ENCODE results near the gene CLSTN2.

CLSTN2 gene

DNA sequence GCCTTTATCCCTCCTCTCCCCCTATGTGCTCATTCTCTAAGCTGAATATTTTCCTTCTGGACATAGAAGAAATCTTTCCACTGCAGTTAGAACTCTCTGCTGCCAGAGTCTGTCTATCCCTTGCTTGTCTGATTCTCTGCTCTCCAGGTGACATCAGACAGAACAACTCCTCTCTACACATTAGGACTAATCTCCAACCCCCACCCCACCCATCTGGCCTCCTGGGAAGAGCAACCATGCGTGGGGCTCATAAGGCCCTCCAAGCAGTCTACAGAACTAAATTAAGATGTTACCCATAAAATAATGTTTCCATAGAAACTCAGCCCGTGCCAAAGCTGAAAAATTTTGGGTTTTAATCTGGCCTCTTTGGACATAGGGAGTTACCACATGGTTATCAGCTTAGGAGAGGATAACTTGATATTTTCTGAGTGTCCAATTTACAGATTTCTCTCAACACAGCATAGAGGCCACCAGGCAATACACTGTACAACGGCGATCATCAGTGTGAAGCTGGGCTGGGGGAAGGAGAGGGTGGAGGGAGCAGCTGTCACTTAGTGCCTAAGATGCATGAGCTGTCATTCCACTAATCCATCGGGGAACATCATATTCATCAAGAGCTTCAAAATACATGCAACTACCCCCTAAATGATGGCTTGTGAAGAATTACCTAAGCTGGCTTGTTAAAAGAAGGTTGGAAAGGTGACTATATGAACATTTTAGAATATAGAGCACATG lies 199.4 kb downstream of the CLSTN2 start:
- TF ChIP-seq, protein P1, sequence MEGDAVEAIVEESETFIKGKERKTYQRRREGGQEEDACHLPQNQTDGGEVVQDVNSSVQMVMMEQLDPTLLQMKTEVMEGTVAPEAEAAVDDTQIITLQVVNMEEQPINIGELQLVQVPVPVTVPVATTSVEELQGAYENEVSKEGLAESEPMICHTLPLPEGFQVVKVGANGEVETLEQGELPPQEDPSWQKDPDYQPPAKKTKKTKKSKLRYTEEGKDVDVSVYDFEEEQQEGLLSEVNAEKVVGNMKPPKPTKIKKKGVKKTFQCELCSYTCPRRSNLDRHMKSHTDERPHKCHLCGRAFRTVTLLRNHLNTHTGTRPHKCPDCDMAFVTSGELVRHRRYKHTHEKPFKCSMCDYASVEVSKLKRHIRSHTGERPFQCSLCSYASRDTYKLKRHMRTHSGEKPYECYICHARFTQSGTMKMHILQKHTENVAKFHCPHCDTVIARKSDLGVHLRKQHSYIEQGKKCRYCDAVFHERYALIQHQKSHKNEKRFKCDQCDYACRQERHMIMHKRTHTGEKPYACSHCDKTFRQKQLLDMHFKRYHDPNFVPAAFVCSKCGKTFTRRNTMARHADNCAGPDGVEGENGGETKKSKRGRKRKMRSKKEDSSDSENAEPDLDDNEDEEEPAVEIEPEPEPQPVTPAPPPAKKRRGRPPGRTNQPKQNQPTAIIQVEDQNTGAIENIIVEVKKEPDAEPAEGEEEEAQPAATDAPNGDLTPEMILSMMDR (IDR thresholded peaks at IDR 0.05; ENCODE audit: control insufficient read depth, insufficient read depth, low read depth, low read length, missing control alignments) = no peak
- DNase-seq (ENCODE audit: low read depth) = no peak
- H3K4me3 ChIP-seq (ENCODE audit: control insufficient read depth, low read depth, low read length) = no peak overlapping the region

DNA sequence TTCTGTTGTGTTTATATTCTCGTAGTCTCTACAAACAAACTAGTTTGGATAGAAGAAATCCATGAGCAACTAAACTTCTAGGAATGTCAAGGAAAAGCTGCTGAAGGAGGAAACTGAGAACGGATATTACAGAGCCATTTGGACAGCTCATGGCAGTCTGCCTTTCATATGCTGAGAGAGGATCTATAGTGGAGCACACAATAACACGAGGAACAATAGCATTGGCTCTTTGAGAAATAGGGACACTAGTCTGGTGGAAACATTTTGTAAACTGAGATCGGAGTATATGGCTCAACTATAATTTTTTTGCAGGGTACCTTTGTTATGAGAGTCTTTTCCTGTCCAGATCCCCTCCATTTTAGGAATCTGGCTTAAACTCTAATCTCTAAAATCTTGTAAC lies 200.5 kb downstream of the CLSTN2 start:
- TF ChIP-seq, protein P1 (IDR thresholded peaks at IDR 0.05; ENCODE audit: control insufficient read depth, insufficient read depth, low read depth, low read length, missing control alignments) = no peak
- DNase-seq (ENCODE audit: low read depth) = no peak
- H3K4me3 ChIP-seq (ENCODE audit: control insufficient read depth, low read depth, low read length) = no peak overlapping the region

DNA sequence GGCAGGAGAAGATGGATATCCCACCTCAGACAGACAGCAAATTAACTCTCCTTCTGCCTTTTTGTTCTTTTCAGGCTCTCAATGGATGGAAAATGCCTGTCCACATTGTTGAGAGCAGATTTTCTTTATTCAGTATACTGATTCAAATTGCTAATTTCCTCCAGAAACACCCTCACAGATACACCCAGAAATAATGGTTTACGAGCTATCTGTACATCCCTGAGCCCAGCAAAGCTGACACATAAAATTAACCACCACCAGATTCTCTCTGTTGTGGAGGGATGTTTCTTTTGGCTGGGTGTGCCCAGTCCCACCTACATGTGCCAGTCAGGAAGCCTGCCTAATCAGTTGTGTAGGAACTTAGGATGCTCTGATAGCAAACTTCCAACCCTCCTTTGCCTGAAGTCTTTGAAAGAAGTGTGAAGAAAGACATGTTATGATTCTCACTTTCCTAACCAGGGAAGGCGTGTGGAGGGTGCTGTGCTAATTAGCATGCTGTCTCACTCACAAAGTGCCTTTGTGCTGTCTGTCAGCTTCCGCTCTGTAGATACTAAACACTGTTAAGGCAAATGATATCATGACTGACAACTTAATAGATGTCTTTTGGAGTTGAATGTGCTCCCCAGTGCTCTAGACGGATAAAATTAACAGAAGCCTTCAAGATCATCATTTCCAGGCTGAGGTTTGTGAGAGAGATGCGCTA lies 208.5 kb downstream of the CLSTN2 start:
- no peak overlapping the region for H3K4me3 ChIP-seq (ENCODE audit: control insufficient read depth, low read depth, low read length)
- TF ChIP-seq, protein P1 (IDR thresholded peaks at IDR 0.05; ENCODE audit: control insufficient read depth, insufficient read depth, low read depth, low read length, missing control alignments) = no peak
- DNase-seq (ENCODE audit: low read depth) = no peak

DNA sequence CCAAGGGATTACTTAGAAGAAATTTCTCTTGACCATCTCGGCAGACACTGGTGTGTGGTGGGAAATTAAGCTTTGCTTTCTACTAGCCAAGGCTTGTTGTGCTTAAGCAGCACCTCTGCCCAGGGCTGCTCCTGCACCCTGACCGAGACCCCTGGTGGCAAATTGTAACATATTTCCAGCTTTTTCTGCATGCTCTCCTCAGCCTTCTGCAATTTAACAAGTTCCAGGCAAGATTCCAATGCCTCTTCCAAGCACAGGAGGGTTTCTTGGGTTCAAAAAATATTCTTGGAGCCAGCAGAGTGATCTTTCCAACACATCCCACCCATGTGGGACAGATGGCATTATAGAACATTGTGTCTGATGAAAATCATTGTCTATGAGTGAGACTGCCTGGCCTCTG lies 210.5 kb downstream of the CLSTN2 start:
- DNase-seq (ENCODE audit: low read depth) = no peak
- H3K4me3 ChIP-seq (ENCODE audit: control insufficient read depth, low read depth, low read length) = no peak overlapping the region
- TF ChIP-seq, protein P1 (IDR thresholded peaks at IDR 0.05; ENCODE audit: control insufficient read depth, insufficient read depth, low read depth, low read length, missing control alignments) = no peak

DNA sequence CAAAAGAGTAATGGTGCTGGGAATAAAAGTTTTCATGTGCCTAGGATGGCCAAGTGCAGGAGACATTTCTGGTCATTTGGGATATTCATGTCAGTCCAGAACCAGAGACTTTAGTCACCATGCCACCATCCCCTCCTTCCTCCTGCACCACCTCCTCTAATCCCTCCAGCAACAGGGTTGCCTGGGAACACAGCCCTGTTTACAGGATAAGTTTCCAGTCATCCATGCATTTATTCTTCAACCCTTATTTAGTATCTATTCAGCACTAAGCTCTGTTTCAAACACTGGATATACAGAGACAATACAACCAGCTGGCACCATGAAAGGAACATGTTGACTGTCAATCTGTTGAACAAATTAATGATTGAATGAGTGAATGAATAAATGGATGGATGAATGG lies 211.7 kb downstream of the CLSTN2 start:
- DNase-seq (ENCODE audit: low read depth) = no peak
- H3K4me3 ChIP-seq (ENCODE audit: control insufficient read depth, low read depth, low read length) = no peak overlapping the region
- TF ChIP-seq, protein P1 (IDR thresholded peaks at IDR 0.05; ENCODE audit: control insufficient read depth, insufficient read depth, low read depth, low read length, missing control alignments) = no peak

DNA sequence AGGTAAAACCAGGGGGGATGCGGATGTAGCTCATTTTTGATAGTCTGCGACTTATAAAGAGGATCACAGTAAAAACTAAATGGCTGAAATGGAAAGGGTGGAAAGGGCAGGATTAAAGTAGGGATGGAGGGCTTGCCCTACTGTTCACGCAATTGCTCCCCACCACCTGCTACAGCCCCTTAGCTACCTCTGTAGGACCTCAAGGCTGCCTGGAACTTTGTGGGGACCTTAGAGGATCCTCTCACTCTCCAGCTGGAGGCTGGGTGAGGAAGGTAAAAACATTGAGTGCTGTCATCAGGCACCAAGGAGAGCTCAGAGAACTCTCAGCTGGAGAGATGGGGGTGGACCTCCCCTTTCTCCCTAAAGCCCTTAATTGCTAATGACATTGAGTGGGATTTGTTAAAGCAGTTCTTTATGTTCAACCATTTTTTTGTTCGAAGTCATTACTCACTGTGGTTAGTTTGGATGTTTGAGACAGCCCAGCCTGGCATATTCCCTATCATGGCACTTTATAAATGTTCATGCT lies 213.0 kb downstream of the CLSTN2 start:
- TF ChIP-seq, protein P1 (IDR thresholded peaks at IDR 0.05; ENCODE audit: control insufficient read depth, insufficient read depth, low read depth, low read length, missing control alignments) = no peak
- H3K4me3 ChIP-seq (ENCODE audit: control insufficient read depth, low read depth, low read length) = no peak overlapping the region
- DNase-seq (ENCODE audit: low read depth) = no peak

All from AG09309 (cell line).